GM12891 (cell line): ENCODE results near the gene PCDHGA1.

Source experiments
- DNase-seq: peaks from one replicate; pipeline ENCODE4 v3.0.0; 2011; ENCODE audit warnings: low spot score; ENCODE audit not compliant: insufficient read length
- FAIRE-seq: peaks from 2 replicates; lab custom pipeline; 2011; peaks lifted over from hg19 to GRCh38; lab: Jason Lieb, UNC
- PAX5 ChIP-seq: IDR thresholded peaks from 2 replicates; pipeline ENCODE4 v1.6.1; 2011; ENCODE audit warnings: low read length, moderate library complexity, mild to moderate bottlenecking; ENCODE audit not compliant: insufficient read depth, severe bottlenecking
- POLR2A ChIP-seq: IDR thresholded peaks from 2 replicates; pipeline ENCODE4 v1.6.1; 2011; ENCODE audit warnings: low read depth, low read length, control low read depth
- POLR2AphosphoS5 ChIP-seq: IDR thresholded peaks from 2 replicates; pipeline ENCODE4 v1.6.1; 2011; ENCODE audit warnings: low read depth, low read length, control low read depth
- POU2F2 ChIP-seq: IDR thresholded peaks from 2 replicates; pipeline ENCODE4 v1.6.1; 2011; ENCODE audit warnings: low read depth, mild to moderate bottlenecking, control low read depth, low read length, moderate library complexity
- SPI1 ChIP-seq: IDR thresholded peaks from 2 replicates; pipeline ENCODE4 v1.6.1; 2011; ENCODE audit warnings: low read depth, low read length, control low read depth
- TAF1 ChIP-seq: IDR thresholded peaks from 2 replicates; pipeline ENCODE4 v1.6.1; 2011; ENCODE audit warnings: low read depth, low read length, control low read depth

Gene PCDHGA1

GRCh38 chr5:141475625-141476131 is 145.4 kb downstream of the PCDHGA1 start, which contains the start of gene PCDHGC3:
TSS of gene PCDHGC3 (plus strand) at chr5:141475966. CDS start at chr5:141476117, 151 bp downstream.
- DNase-seq (peak; percentile 69), FAIRE-seq (peak; percentile 85)
- TF ChIP-seq PAX5, result no peak
- TF ChIP-seq POLR2A, result no peak
- no peak for TF ChIP-seq POLR2AphosphoS5
- TF ChIP-seq SPI1, result 0 out of 2 replicates have a peak, but pooled peaks have one; percentile 13
- TF ChIP-seq TAF1, result 0 out of 2 replicates have a peak, but pooled peaks have one; percentile 25
- TF ChIP-seq POU2F2, result 0 out of 2 replicates have a peak, but pooled peaks have one; percentile 54

DNA sequence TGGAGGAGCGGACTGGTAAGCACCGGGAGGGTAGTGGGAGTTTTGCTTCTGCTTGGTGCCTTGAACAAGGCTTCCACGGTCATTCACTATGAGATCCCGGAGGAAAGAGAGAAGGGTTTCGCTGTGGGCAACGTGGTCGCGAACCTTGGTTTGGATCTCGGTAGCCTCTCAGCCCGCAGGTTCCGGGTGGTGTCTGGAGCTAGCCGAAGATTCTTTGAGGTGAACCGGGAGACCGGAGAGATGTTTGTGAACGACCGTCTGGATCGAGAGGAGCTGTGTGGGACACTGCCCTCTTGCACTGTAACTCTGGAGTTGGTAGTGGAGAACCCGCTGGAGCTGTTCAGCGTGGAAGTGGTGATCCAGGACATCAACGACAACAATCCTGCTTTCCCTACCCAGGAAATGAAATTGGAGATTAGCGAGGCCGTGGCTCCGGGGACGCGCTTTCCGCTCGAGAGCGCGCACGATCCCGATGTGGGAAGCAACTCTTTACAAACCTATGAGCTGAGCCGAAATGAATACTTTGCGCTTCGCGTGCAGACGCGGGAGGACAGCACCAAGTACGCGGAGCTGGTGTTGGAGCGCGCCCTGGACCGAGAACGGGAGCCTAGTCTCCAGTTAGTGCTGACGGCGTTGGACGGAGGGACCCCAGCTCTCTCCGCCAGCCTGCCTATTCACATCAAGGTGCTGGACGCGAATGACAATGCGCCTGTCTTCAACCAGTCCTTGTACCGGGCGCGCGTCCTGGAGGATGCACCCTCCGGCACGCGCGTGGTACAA is 146.0 kb downstream of the PCDHGA1 start:
- no peak for FAIRE-seq
- TF ChIP-seq POLR2A (no peak), TAF1 (no peak), SPI1 (no peak), POLR2AphosphoS5 (no peak)
- DNase-seq, result no peak

DNA sequence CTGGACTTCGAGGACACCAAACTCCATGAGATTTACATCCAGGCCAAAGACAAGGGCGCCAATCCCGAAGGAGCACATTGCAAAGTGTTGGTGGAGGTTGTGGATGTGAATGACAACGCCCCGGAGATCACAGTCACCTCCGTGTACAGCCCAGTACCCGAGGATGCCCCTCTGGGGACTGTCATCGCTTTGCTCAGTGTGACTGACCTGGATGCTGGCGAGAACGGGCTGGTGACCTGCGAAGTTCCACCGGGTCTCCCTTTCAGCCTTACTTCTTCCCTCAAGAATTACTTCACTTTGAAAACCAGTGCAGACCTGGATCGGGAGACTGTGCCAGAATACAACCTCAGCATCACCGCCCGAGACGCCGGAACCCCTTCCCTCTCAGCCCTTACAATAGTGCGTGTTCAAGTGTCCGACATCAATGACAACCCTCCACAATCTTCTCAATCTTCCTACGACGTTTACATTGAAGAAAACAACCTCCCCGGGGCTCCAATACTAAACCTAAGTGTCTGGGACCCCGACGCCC is 146.8 kb downstream of the PCDHGA1 start:
- DNase-seq (no peak), FAIRE-seq (no peak)
- TF ChIP-seq PAX5, result no peak

DNA sequence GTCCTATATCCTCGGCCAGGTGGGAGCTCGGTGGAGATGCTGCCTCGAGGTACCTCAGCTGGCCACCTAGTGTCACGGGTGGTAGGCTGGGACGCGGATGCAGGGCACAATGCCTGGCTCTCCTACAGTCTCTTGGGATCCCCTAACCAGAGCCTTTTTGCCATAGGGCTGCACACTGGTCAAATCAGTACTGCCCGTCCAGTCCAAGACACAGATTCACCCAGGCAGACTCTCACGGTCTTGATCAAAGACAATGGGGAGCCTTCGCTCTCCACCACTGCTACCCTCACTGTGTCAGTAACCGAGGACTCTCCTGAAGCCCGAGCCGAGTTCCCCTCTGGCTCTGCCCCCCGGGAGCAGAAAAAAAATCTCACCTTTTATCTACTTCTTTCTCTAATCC is 147.5 kb downstream of the PCDHGA1 start:
- FAIRE-seq (peak; percentile 20), DNase-seq (no peak)
- TF ChIP-seq POU2F2, result no peak
- TF ChIP-seq TAF1, result no peak
- TF ChIP-seq PAX5, result no peak
- TF ChIP-seq POLR2AphosphoS5, result no peak
- TF ChIP-seq POLR2A, result no peak
- TF ChIP-seq SPI1, result no peak

- TF ChIP-seq TAF1, result no peak
- TF ChIP-seq POLR2AphosphoS5, result no peak
- TF ChIP-seq PAX5, result no peak
- DNase-seq, result no peak
- FAIRE-seq, result peak; percentile 23
These were observed 148.1 kb downstream of the PCDHGA1 start for GRCh38 chr5:141478321-141478945.

DNA sequence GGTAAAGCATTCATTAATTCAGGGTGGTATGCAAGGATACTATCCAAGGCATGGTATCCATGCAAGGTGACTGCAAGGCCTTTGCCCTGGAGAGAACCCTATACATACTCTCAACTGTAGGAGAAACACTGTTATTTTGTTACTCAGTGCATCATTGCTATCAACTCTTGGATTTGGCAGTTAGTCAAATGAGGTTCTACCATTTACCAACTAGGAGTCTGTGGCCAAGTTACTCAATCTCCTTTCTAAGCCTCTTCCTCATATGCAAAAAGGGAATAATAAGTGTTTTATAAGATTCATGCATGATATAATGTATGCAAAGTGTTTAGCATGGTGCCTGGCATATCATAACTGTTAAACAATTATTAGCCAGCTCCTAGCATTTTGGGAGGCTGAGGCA is 149.5 kb downstream of the PCDHGA1 start:
- TF ChIP-seq POLR2AphosphoS5, result no peak
- no peak for TF ChIP-seq POU2F2
- no peak for TF ChIP-seq SPI1
- DNase-seq (no peak), FAIRE-seq (no peak)

DNA sequence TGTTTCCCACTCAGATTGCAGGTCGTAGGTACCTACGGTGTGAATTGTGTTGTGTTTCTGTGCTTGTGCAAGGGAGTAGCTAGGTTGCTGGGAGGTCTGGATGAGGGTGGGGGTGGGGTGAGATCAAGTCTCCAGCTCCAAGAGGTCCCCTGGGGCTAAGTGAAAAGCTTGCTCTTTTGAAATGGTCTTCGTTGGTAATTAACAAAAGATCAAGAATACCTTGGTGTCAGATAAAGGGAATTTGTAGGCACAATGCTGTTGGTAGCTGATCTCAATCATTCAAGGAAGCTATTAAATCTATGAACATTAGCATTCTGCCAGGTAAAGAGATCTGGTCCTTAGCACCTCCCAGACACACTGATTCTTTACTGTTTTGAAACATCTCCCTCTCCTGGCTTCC is 153.6 kb downstream of the PCDHGA1 start:
- TF ChIP-seq SPI1, result no peak
- TF ChIP-seq POU2F2, result no peak
- no peak for TF ChIP-seq POLR2AphosphoS5
- no peak for TF ChIP-seq PAX5
- no peak for DNase-seq
- FAIRE-seq, result no peak

DNA sequence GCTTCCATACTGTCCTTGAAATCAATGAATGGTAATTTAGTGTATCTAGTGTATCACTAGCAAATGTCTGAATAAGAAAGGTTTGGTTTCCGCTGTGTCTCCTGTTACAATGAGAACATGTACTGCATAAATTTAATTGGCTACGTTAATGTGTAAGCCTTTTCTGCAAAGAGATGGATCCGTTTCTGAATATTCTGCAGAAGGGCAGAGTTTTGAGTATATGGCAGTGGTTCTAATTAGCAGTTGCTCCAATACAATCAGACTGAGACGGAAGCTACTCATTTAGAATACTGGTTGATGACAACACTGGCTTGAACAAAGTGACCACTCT is 154.0 kb downstream of the PCDHGA1 start:
- DNase-seq, result no peak
- TF ChIP-seq POLR2AphosphoS5 (no peak), SPI1 (no peak), TAF1 (no peak), POLR2A (no peak), POU2F2 (no peak), PAX5 (no peak)
- FAIRE-seq, result peak; percentile 31

GRCh38 chr5:141484641-141485311 is 154.5 kb downstream of the PCDHGA1 start, which contains the start of gene PCDHGC4:
TSS of gene PCDHGC4 (plus strand) at chr5:141485030. CDS start at chr5:141485174, 144 bp downstream.
- DNase-seq (no peak), FAIRE-seq (peak; percentile 88)
- TF ChIP-seq PAX5 (no peak), TAF1 (no peak), SPI1 (no peak), POU2F2 (no peak), POLR2AphosphoS5 (no peak), POLR2A (no peak)
